GM12878 (cell line): ENCODE measurements around the gene RANGRF.

ENCODE experiments used
- CTCF ChIP-seq, 3 experiments: IDR thresholded peaks in 2 of 3; conservative IDR thresholded peaks in 1 of 3; 2 replicates each; pipeline ENCODE4 v1.5.1; 2011; ENCODE audit warnings: low read depth in 3 of 3, low read length in 3 of 3, mild to moderate bottlenecking in 3 of 3, control low read depth in 2 of 3, moderate library complexity in 2 of 3, inconsistent platforms in 1 of 3, mixed read lengths in 1 of 3; ENCODE audit not compliant: control insufficient read depth in 2 of 3, insufficient read depth in 1 of 3; ENCODE audit errors: extremely low read depth in 1 of 3
- PRDM15 ChIP-seq: fragments of 450-650 bp; formaldehyde crosslinking; IDR thresholded peaks from 2 replicates; pipeline ENCODE4 v1.4.0; 2020; ENCODE audit warnings: mild to moderate bottlenecking, moderate library complexity
- SUZ12 ChIP-seq: fragments of 200-600 bp; sonication (generic); IDR thresholded peaks from one replicate; pipeline ENCODE4 v1.6.1; 2018; ENCODE audit warnings: antibody characterized with exemption, mild to moderate bottlenecking; ENCODE audit not compliant: unreplicated experiment
- USF2 ChIP-seq: IDR thresholded peaks from 2 replicates; pipeline ENCODE4 v1.6.1; 2011; ENCODE audit warnings: low read depth, low read length, improper control_type of control experiment, borderline replicate concordance
- ZZZ3 ChIP-seq: IDR thresholded peaks from 2 replicates; pipeline ENCODE4 v1.6.1; 2011; ENCODE audit warnings: low read depth; ENCODE audit not compliant: control insufficient read depth, insufficient read length

GRCh38 chr17:8273884-8274444, 14.5 kb upstream of the RANGRF start:
- no peak for TF ChIP-seq USF2
- TF ChIP-seq ZZZ3, result no peak
- no peak for TF ChIP-seq PRDM15 (CRISPR knock-in tag)
- TF ChIP-seq CTCF (IDR thresholded peaks at IDR 0.05 in 2 of 3, conservative IDR thresholded peaks at IDR 0.05 in 1 of 3; ENCODE audit: control insufficient read depth in 2 of 3, extremely low read depth in 1 of 3, insufficient read depth in 1 of 3, low read depth in 3 of 3, low read length in 3 of 3), result no peak
- no peak for TF ChIP-seq SUZ12
